OCI-LY3 (cell line): ENCODE measurements around the gene HPRT1.

Experiments
- H2AFZ ChIP-seq: fragments of 200-600, 300-600 bp; shearing (Covaris generic); 2 replicates; pipeline ENCODE4 v1.6.0; 2014; ENCODE audit warnings: antibody characterized with exemption, low read depth, low read length
- H3K27ac ChIP-seq: fragments of 200-600, 300-600 bp; sonication (generic); 2 replicates; pipeline ENCODE4 v1.5.1; 2014; ENCODE audit warnings: mild to moderate bottlenecking, low read length, moderate library complexity, mixed read lengths
- H3K27me3 ChIP-seq: fragments of 200-600, 300-600 bp; sonication (generic); 2 replicates; pipeline ENCODE4 v1.6.1; 2014; ENCODE audit warnings: low read depth, low read length, mixed read lengths
- H3K36me3 ChIP-seq: fragments of 200-600, 300-600 bp; sonication (generic); replicated peaks from 2 replicates; pipeline ENCODE3; 2014; ENCODE audit warnings: low read depth, low read length, mixed read lengths
- H3K4me1 ChIP-seq: fragments of 300-600, 200-600 bp; sonication (generic); 2 replicates; pipeline ENCODE4 v1.6.1; 2014; ENCODE audit warnings: low read length, mixed read lengths
- H3K4me2 ChIP-seq: fragments of 200-600, 300-600 bp; sonication (generic); 2 replicates; pipeline ENCODE4 v1.6.1; 2014; ENCODE audit warnings: low read length, mixed read lengths
- H3K4me3 ChIP-seq: fragments of 300-600, 200-600 bp; sonication (generic); 2 replicates; pipeline ENCODE4 v1.5.1; 2014; ENCODE audit warnings: antibody characterized with exemption, mild to moderate bottlenecking, low read length, moderate library complexity
- H3K79me2 ChIP-seq: fragments of 300-600, 200-600 bp; shearing (Covaris generic); 2 replicates; pipeline ENCODE4 v1.6.1; 2014; ENCODE audit warnings: mild to moderate bottlenecking, low read length, mixed read lengths
- H3K9ac ChIP-seq: fragments of 300-600, 200-600 bp; shearing (Covaris generic); 2 replicates; pipeline ENCODE4 v1.6.0; 2014; ENCODE audit warnings: mild to moderate bottlenecking, low read length, moderate library complexity
- H3K9me3 ChIP-seq: fragments of 200-600, 300-600 bp; shearing (Covaris generic); 2 replicates; pipeline ENCODE4 v1.6.1; 2014; ENCODE audit warnings: low read length, mixed read lengths; ENCODE audit not compliant: insufficient read depth
- H4K20me1 ChIP-seq: fragments of 200-600, 300-600 bp; sonication (generic); 2 replicates; pipeline ENCODE4 v1.6.1; 2016; ENCODE audit warnings: low read length, mixed read lengths; ENCODE audit not compliant: insufficient read depth
- EZH2phosphoT487 ChIP-seq: fragments of 200-600 bp; shearing (Covaris generic); IDR thresholded peaks from 2 replicates; pipeline ENCODE4 v1.6.1; 2018; ENCODE audit warnings: antibody characterized with exemption, mixed run types, low read depth
- TF ChIP-seq, protein P1 (sequence below): fragments of 200-600, 300-600 bp; sonication (generic); IDR thresholded peaks from 2 replicates; pipeline ENCODE4 v1.5.1; 2014; ENCODE audit warnings: antibody characterized with exemption, low read length, low read depth

The HPRT1 gene

GRCh38 chrX:134524181-134524580 is 64.2 kb downstream of the HPRT1 start:
- peaks cover 10% of the 10 kb centered on the region for H3K4me1 ChIP-seq
- no peak overlapping the region for H3K9ac ChIP-seq
- H2AFZ ChIP-seq, result no peak overlapping the region
- no peaks in the 10 kb centered on the region for H3K9me3 ChIP-seq
- H4K20me1 ChIP-seq, result no peaks in the 10 kb centered on the region
- H3K4me2 ChIP-seq, result no peak overlapping the region
- H3K27me3 ChIP-seq, result no peaks in the 10 kb centered on the region
- H3K36me3 ChIP-seq, result no peaks in the 10 kb centered on the region
- TF ChIP-seq, protein P1, sequence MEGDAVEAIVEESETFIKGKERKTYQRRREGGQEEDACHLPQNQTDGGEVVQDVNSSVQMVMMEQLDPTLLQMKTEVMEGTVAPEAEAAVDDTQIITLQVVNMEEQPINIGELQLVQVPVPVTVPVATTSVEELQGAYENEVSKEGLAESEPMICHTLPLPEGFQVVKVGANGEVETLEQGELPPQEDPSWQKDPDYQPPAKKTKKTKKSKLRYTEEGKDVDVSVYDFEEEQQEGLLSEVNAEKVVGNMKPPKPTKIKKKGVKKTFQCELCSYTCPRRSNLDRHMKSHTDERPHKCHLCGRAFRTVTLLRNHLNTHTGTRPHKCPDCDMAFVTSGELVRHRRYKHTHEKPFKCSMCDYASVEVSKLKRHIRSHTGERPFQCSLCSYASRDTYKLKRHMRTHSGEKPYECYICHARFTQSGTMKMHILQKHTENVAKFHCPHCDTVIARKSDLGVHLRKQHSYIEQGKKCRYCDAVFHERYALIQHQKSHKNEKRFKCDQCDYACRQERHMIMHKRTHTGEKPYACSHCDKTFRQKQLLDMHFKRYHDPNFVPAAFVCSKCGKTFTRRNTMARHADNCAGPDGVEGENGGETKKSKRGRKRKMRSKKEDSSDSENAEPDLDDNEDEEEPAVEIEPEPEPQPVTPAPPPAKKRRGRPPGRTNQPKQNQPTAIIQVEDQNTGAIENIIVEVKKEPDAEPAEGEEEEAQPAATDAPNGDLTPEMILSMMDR, result no peak
- no peak for TF ChIP-seq EZH2phosphoT487
- H3K79me2 ChIP-seq, result no peaks in the 10 kb centered on the region
- no peak overlapping the region for H3K27ac ChIP-seq
- H3K4me3 ChIP-seq, result no peak overlapping the region

GRCh38 chrX:134525086-134525792 is 65.3 kb downstream of the HPRT1 start:
- Histone ChIP-seq H2AFZ (no peak overlapping the region), H3K9ac (no peak overlapping the region), H3K4me2 (no peak overlapping the region), H3K27ac (no peak overlapping the region), H3K4me1 (peaks cover 15% of the 10 kb centered on the region), H3K79me2 (no peaks in the 10 kb centered on the region), H4K20me1 (no peaks in the 10 kb centered on the region), H3K4me3 (no peak overlapping the region), H3K9me3 (no peaks in the 10 kb centered on the region), H3K36me3 (no peaks in the 10 kb centered on the region), H3K27me3 (no peaks in the 10 kb centered on the region)
- TF ChIP-seq, protein P1, result no peak
- no peak for TF ChIP-seq EZH2phosphoT487

DNA sequence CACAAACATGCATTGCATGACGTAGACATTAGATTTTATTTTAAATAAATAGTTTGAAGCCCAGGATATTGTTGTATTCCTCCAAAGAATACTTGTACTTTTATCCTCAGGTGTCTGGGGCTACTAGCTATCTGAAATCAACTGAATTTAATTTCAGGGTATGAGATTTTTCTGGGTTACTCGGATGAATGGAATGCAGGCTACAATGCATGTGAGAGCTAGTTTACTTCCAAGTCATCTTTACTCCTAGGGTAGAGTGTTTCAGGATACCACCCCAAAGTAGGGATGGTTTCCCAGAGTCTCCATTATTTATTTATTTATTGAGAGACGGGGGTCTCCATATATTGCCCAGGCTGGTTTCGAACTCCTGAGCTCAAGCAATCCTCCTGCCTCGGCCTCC is 66.4 kb downstream of the HPRT1 start:
- no peaks in the 10 kb centered on the region for H3K36me3 ChIP-seq
- no peak overlapping the region for H2AFZ ChIP-seq
- TF ChIP-seq EZH2phosphoT487, result no peak
- TF ChIP-seq, protein P1, result no peak
- H4K20me1 ChIP-seq, result no peaks in the 10 kb centered on the region
- H3K79me2 ChIP-seq, result no peaks in the 10 kb centered on the region
- no peak overlapping the region for H3K9ac ChIP-seq
- no peaks in the 10 kb centered on the region for H3K27me3 ChIP-seq
- H3K4me2 ChIP-seq, result no peak overlapping the region
- no peak overlapping the region for H3K27ac ChIP-seq
- H3K4me3 ChIP-seq, result no peak overlapping the region
- H3K9me3 ChIP-seq, result no peaks in the 10 kb centered on the region
- H3K4me1 ChIP-seq, result peaks cover 15% of the 10 kb centered on the region

- TF ChIP-seq, protein P1, result no peak
- Histone ChIP-seq H3K27me3 (no peaks in the 10 kb centered on the region), H3K36me3 (no peaks in the 10 kb centered on the region), H2AFZ (peak overlapping the region; percentile 62; the same call in 1 of the 2 replicates), H3K27ac (peak overlapping the region; percentile 67), H3K9ac (peak overlapping the region; percentile 30; the same call in 1 of the 2 replicates), H4K20me1 (no peaks in the 10 kb centered on the region), H3K4me2 (peak overlapping the region; percentile 73), H3K9me3 (no peaks in the 10 kb centered on the region), H3K79me2 (no peaks in the 10 kb centered on the region), H3K4me1 (peaks cover 15% of the 10 kb centered on the region), H3K4me3 (peak overlapping the region; percentile 33)
Observed at GRCh38 chrX:134528960-134529359, 69.0 kb downstream of the HPRT1 start.
